ENCODE measurements around the gene ARVCF.
"Not testable (repeated sequence)": the region's sequence is repeated elsewhere in the genome, so short reads cannot be mapped to it uniquely, and the experiment has no call there.

The ARVCF gene

GRCh38 chr22:19936513-19936912 lies 80.1 kb downstream of the ARVCF start:
- no peak for DNase-seq (ENCODE audit: low read depth in 2 of 2)

GRCh38 chr22:19935123-19935718 lies 81.4 kb downstream of the ARVCF start:
- DNase-seq (ENCODE audit: low read depth in 2 of 2): not testable (repeated sequence)

GRCh38 chr22:19933341-19934241 lies 83.0 kb downstream of the ARVCF start:
- no peak for DNase-seq (ENCODE audit: low read depth in 2 of 2)

- no peak for DNase-seq (ENCODE audit: low read depth in 2 of 2)
These were observed 84.0 kb downstream of the ARVCF start for GRCh38 chr22:19932367-19933206.

GRCh38 chr22:19931514-19931913 lies 85.1 kb downstream of the ARVCF start:
- DNase-seq (ENCODE audit: low read depth in 2 of 2): no peak

GRCh38 chr22:19930551-19931486 lies 85.8 kb downstream of the ARVCF start:
- DNase-seq (ENCODE audit: low read depth in 2 of 2): no peak

GRCh38 chr22:19929586-19930550 lies 86.8 kb downstream of the ARVCF start:
- no peak for DNase-seq (ENCODE audit: low read depth in 2 of 2)

- no peak for DNase-seq (ENCODE audit: low read depth in 2 of 2)
These were observed 88.4 kb downstream of the ARVCF start for GRCh38 chr22:19928207-19928606.

GRCh38 chr22:19927696-19928095 lies 88.9 kb downstream of the ARVCF start:
- no peak for DNase-seq (ENCODE audit: low read depth in 2 of 2)

- not testable (repeated sequence) for DNase-seq (ENCODE audit: low read depth in 2 of 2)
These were observed 90.6 kb downstream of the ARVCF start for GRCh38 chr22:19926028-19926427.

GRCh38 chr22:19923914-19924513 lies 92.6 kb downstream of the ARVCF start:
- no peak for DNase-seq (ENCODE audit: low read depth in 2 of 2)

- no peak for DNase-seq (ENCODE audit: low read depth in 2 of 2)
These were observed 95.0 kb downstream of the ARVCF start for GRCh38 chr22:19921544-19922081.

Data from stimulated activated CD4-positive, alpha-beta T cell treated with anti-CD3 and anti-CD28 coated beads, Interleukin-1b, Interleukin-23, amount 100 ng/mL, for 4 hours (primary cell).